Natural killer cell (primary cell): ENCODE data around the gene MPV17L2. TPM values are rescaled to one million over a fixed set of nuclear protein-coding genes. Genes with fewer than 3 reads are reported as not detected.
A peak's percentile ranks its signal among the peaks of the same experiment; 100 is the strongest.

Experiments used
- ATAC-seq, 3 donors: fragments of 150-1000 bp in 2 of 3; fragments of 200-7000 bp in 1 of 3; cut with Tn5 transposase; 1 replicate in 1 of 3; 2 replicates in 2 of 3; pipeline ENCODE4 v1.10.0; 2021; ENCODE audit warnings: mild to moderate bottlenecking in 2 of 3, moderate library complexity in 2 of 3
- DNase-seq, 2 donors: peaks; one replicate each; pipeline versions ENCODE4 v3.0.0 to v3.0.0-alpha.2; 2013 to 2021; ENCODE audit warnings: mixed read lengths in 1 of 2
- H3K27ac ChIP-seq: one replicate; pipeline ENCODE4 v1.5.1; 2013; ENCODE audit warnings: mild to moderate bottlenecking, low read length
- H3K27me3 ChIP-seq: one replicate; pipeline ENCODE4 v1.6.1; 2013; ENCODE audit warnings: low read length; ENCODE audit not compliant: control insufficient read depth, insufficient read depth
- H3K36me3 ChIP-seq: one replicate; pipeline ENCODE4 v1.6.1; 2013; ENCODE audit warnings: low read length; ENCODE audit not compliant: control insufficient read depth, insufficient read depth
- H3K4me1 ChIP-seq: one replicate; pipeline ENCODE4 v1.6.1; 2013; ENCODE audit warnings: low read length; ENCODE audit not compliant: control insufficient read depth, insufficient read depth
- H3K4me3 ChIP-seq: one replicate; pipeline ENCODE4 v1.5.1; 2013; ENCODE audit warnings: low read length
- H3K9me3 ChIP-seq: one replicate; pipeline ENCODE4 v1.6.1; 2013; ENCODE audit warnings: low read length; ENCODE audit not compliant: control insufficient read depth, insufficient read depth
- H3K27ac Mint-ChIP-seq, 2 donors: one replicate each; pipeline ENCODE4 v1.8.0; 2022; ENCODE audit warnings: mild to moderate bottlenecking in 2 of 2, mixed read lengths in 2 of 2, moderate library complexity in 1 of 2
- H3K27me3 Mint-ChIP-seq, 2 donors: one replicate each; pipeline ENCODE4 v1.8.0; 2022; ENCODE audit warnings: low read depth in 2 of 2, mixed read lengths in 2 of 2
- H3K36me3 Mint-ChIP-seq: one replicate; pipeline ENCODE4 v1.8.0; 2022; ENCODE audit warnings: mixed read lengths
- H3K4me1 Mint-ChIP-seq, 2 donors: one replicate each; pipeline ENCODE4 v1.8.0; 2022; ENCODE audit warnings: mixed read lengths in 2 of 2
- H3K4me3 Mint-ChIP-seq: one replicate; pipeline ENCODE4 v1.8.0; 2022; ENCODE audit warnings: mild to moderate bottlenecking, moderate library complexity, mixed read lengths
- H3K9me3 Mint-ChIP-seq, 2 donors: one replicate each; pipeline ENCODE4 v1.8.0; 2022; ENCODE audit warnings: mixed read lengths in 2 of 2
- CTCF ChIP-seq: fragments of 200-600 bp; IDR thresholded peaks from one replicate; pipeline ENCODE4 v1.8.0; 2022; ENCODE audit warnings: antibody characterized with exemption
- WGBS: methylation state at CpG from one replicate; pipeline ENCODE4 v1.1.7; 2013; ENCODE audit warnings: missing lambda C conversion rate; ENCODE audit not compliant: insufficient coverage; 5-methylcytosine and 5-hydroxymethylcytosine counted together
- intact Hi-C: fragments of 100-400 bp; cut with micrococcal nuclease; formaldehyde crosslinking; loops from one replicate; pipeline ENCODE4 v1.14.2; 2022
- total RNA-seq, 4 donors: library from RNA; stranded (reverse); fragments of 120-200 nt in 1 of 4; gene quantifications; one replicate each; pipeline versions ENCODE4 v1.2.3 to v1.2.4, GENCODE V29; 2013 to 2022

Gene MPV17L2
- total RNA-seq, 3 donors from 2014 or later (not counting 1 experiment from before 2014, with no cell fraction given), result 4.1 to 5.6 (median 4.5) TPM

- intact Hi-C loops, result no loop called here
- no peak overlapping the region for H3K27ac ChIP-seq
- no peak for DNase-seq
- no peak for TF ChIP-seq CTCF
- ATAC-seq, result peak in 2 of 3 donors; percentile 35 to 36
- no peaks in the 10 kb centered on the region for H3K36me3 Mint-ChIP-seq
- H3K9me3 Mint-ChIP-seq, result no peaks in the 10 kb centered on the region
- H3K9me3 ChIP-seq, result no peaks in the 10 kb centered on the region
- H3K4me1 Mint-ChIP-seq, result no peaks in the 10 kb centered on the region
- no peaks in the 10 kb centered on the region for H3K4me1 ChIP-seq
- H3K27me3 ChIP-seq, result no peaks in the 10 kb centered on the region
- H3K36me3 ChIP-seq, result no peaks in the 10 kb centered on the region
- H3K27ac Mint-ChIP-seq, result no peak overlapping the region
- H3K27me3 Mint-ChIP-seq, result peaks cover 7 to 19% of the 10 kb centered on the region in 2 donors
- 34% methylated on average over 11 of the region's 12 CpGs for WGBS
- no peak overlapping the region for H3K4me3 ChIP-seq
- no peak overlapping the region for H3K4me3 Mint-ChIP-seq
Measured at GRCh38 chr19:18239303-18239702, 46.3 kb downstream of the MPV17L2 start.

GRCh38 chr19:18245297-18245696 lies 52.3 kb downstream of the MPV17L2 start:
- WGBS, result 74% methylated on average over 7 of the region's 7 CpGs
- no peaks in the 10 kb centered on the region for H3K4me1 ChIP-seq
- no peak for TF ChIP-seq CTCF
- Mint-ChIP-seq H3K9me3 (no peaks in the 10 kb centered on the region), H3K4me3 (no peak overlapping the region), H3K27ac (no peak overlapping the region), H3K36me3 (no peaks in the 10 kb centered on the region), H3K4me1 (no peaks in the 10 kb centered on the region), H3K27me3 (peaks cover 0 to 2% of the 10 kb centered on the region in 2 donors)
- no peak overlapping the region for H3K27ac ChIP-seq
- H3K36me3 ChIP-seq, result no peaks in the 10 kb centered on the region
- H3K4me3 ChIP-seq, result no peak overlapping the region
- ATAC-seq (no peak), DNase-seq (no peak)
- no peaks in the 10 kb centered on the region for H3K27me3 ChIP-seq
- no peaks in the 10 kb centered on the region for H3K9me3 ChIP-seq
- intact Hi-C loops, result no loop called here

Other genes with a start within 250 kb of the MPV17L2 start
- gene KCNN1, start 226.1 kb upstream of the MPV17L2 start, total RNA-seq, result not detected
- gene ARRDC2, start 185.0 kb upstream of the MPV17L2 start, total RNA-seq, result 100 to 1,000 TPM; 110 to 131 (median 121) TPM
- gene IL12RB1, start 106.3 kb upstream of the MPV17L2 start, total RNA-seq, result 100 to 1,000 TPM in 1 of 3 donors, 10 to 100 TPM in 2; 90.1 to 105 (median 95.7) TPM
- gene MAST3, start 95.4 kb upstream of the MPV17L2 start, total RNA-seq, result 100 to 1,000 TPM in 2 of 3 donors, 10 to 100 TPM in 1; 84.5 to 101 (median 101) TPM
- gene PIK3R2, start 40.1 kb upstream of the MPV17L2 start, total RNA-seq, result 10 to 100 TPM; 12.3 to 26.4 (median 16.0) TPM
- gene IFI30, start 19.4 kb upstream of the MPV17L2 start, total RNA-seq, result 100 to 1,000 TPM in 1 of 3 donors, 10 to 100 TPM in 2; 38.2 to 109 (median 89.5) TPM
- 1 to 10 TPM; 5.2 to 7.8 (median 7.6) TPM for gene RAB3A, start 10.8 kb downstream of the MPV17L2 start, total RNA-seq
- not detected for gene PDE4C, start 33.2 kb downstream of the MPV17L2 start, total RNA-seq
- 10 to 100 TPM; 13.7 to 19.4 (median 15.6) TPM for gene IQCN, start 81.2 kb downstream of the MPV17L2 start, total RNA-seq
- gene JUND, start 88.4 kb downstream of the MPV17L2 start, total RNA-seq, result 1,000 to 10,000 TPM; 1,182 to 2,122 (median 1,520) TPM
- 10 to 100 TPM; 42.4 to 60.8 (median 44.8) TPM for gene LSM4, start 129.9 kb downstream of the MPV17L2 start, total RNA-seq
- gene PGPEP1, start 147.4 kb downstream of the MPV17L2 start, total RNA-seq, result 10 to 100 TPM; 69.1 to 73.3 (median 71.0) TPM
- gene GDF15, start 192.9 kb downstream of the MPV17L2 start, total RNA-seq, result 1 to 10 TPM in 1 of 3 donors, under 1 TPM in 1, not detected in 1; 0.85 to 1.5 TPM
- 10 to 100 TPM in 2 of 3 donors, 1 to 10 TPM in 1; 3.9 to 28.2 (median 12.0) TPM for gene LRRC25, start 204.4 kb downstream of the MPV17L2 start, total RNA-seq
- 100 to 1,000 TPM; 137 to 169 (median 158) TPM for gene SSBP4, start 226.2 kb downstream of the MPV17L2 start, total RNA-seq
- 10 to 100 TPM; 39.7 to 53.6 (median 40.1) TPM for gene ISYNA1, start 244.9 kb downstream of the MPV17L2 start, total RNA-seq